Stomach (tissue), 9 donors: ENCODE measurements around the gene KIRREL2. TPM values are rescaled to one million over a fixed set of nuclear protein-coding genes. Genes with fewer than 3 reads are reported as not detected.

ENCODE experiments used
- DNase-seq, 2 donors: peaks; one replicate each; pipeline versions ENCODE4 v3.0.0 to v3.0.0-alpha.2; 2013 to 2019
- H3K27ac ChIP-seq, 5 donors: fragments of 200-600 bp in 4 of 5; sonication (generic) in 4 of 5; one replicate each; pipeline ENCODE4 v1.5.1; 2013 to 2019; ENCODE audit warnings: mild to moderate bottlenecking in 1 of 5, moderate library complexity in 1 of 5
- H3K27me3 ChIP-seq, 3 donors: fragments of 200-600 bp; sonication (generic); one replicate each; pipeline ENCODE4 v1.5.1; 2017 to 2019; ENCODE audit warnings: mixed run types in 1 of 3
- H3K36me3 ChIP-seq, 4 donors: fragments of 200-600 bp; sonication (generic); 1 replicate in 3 of 4; 2 replicates in 1 of 4; pipeline ENCODE4 v1.5.1; 2016 to 2019
- H3K4me1 ChIP-seq, 4 donors: fragments of 200-600 bp; sonication (generic); one replicate each; pipeline ENCODE4 v1.5.1; 2016 to 2019
- H3K4me3 ChIP-seq, 4 donors: fragments of 200-600 bp; sonication (generic) in 3 of 4; one replicate each; pipeline ENCODE4 v1.5.1; 2016 to 2019; ENCODE audit warnings: mild to moderate bottlenecking in 1 of 4
- H3K9me3 ChIP-seq, 4 donors: fragments of 200-600 bp; sonication (generic); one replicate each; pipeline ENCODE4 v1.5.1; 2016 to 2019
- CTCF ChIP-seq, 7 experiments: fragments of 450-650 bp in 4 of 7; fragments of 200-600 bp in 3 of 7; sonication (generic) in 3 of 7; IDR thresholded peaks; one replicate each; pipeline ENCODE4 v1.5.1; 2016 to 2019; ENCODE audit warnings: antibody characterized with exemption in 7 of 7, control low read depth in 2 of 7, mild to moderate bottlenecking in 1 of 7
- EP300 ChIP-seq: sonication (generic); formaldehyde crosslinking; IDR thresholded peaks from one replicate; pipeline ENCODE4 v1.6.1; 2017; ENCODE audit warnings: antibody characterized with exemption
- POLR2A ChIP-seq, 4 donors: fragments of 450-650 bp; IDR thresholded peaks; one replicate each; pipeline ENCODE4 v1.6.1; 2016; ENCODE audit warnings: antibody characterized with exemption in 4 of 4, control low read depth in 2 of 4, mild to moderate bottlenecking in 1 of 4, moderate library complexity in 1 of 4
- POLR2AphosphoS5 ChIP-seq, 3 donors: sonication (generic); formaldehyde crosslinking; IDR thresholded peaks; one replicate each; pipeline ENCODE4 v1.6.1; 2016; ENCODE audit warnings: antibody characterized with exemption in 3 of 3
- WGBS, 5 donors: extraction: QIAGEN DNeasy Blood & Tissue Kit in 3 of 5; methylation state at CpG; one replicate each; pipeline versions ENCODE4 v1.1.5 to v1.1.7; 2013 to 2018; 5-methylcytosine and 5-hydroxymethylcytosine counted together
- intact Hi-C: fragments of 100-400 bp; cut with DNase I; formaldehyde crosslinking; loops from one replicate; pipeline ENCODE4 v1.15.1; 2023; ENCODE audit warnings: low total_unique reads
- polyA plus RNA-seq, 3 donors: library from polyadenylated mRNA; stranded (reverse); fragments of 200-250 nt; gene quantifications; one replicate each; pipeline ENCODE4 v1.2.3, GENCODE V29; 2013
- small RNA-seq, 4 donors: library from RNA; depleted of rRNA; stranded (forward); fragments of <200 nt; gene quantifications; one replicate each; pipeline ENCODE3, GENCODE V24; 2016
- total RNA-seq, 5 donors: library from RNA; depleted of rRNA; stranded (reverse); fragments of >200 nt; gene quantifications; one replicate each; pipeline versions ENCODE4 v1.1.0 to v1.2.3, GENCODE V29; 2014 to 2016
- donor health status: healthy with polysubstance abuse.
- donor health status: Bipolar disorder and iron deficiency.
- donor health status: healthy.

The KIRREL2 gene
- total and polyA plus RNA-seq, 8 donors = 0.43 to 0.73 (median 0.61) TPM; not detected in 4

- WGBS, 5 donors = 32 to 48% (median 41%) methylated on average over 5 of the region's 5 CpGs
- Histone ChIP-seq H3K4me1 (peaks cover 3 to 26% (median 10%) of the 10 kb centered on the region in 4 donors), H3K36me3 (no peaks in the 10 kb centered on the region), H3K27ac (peak overlapping the region in 2 of 5 donors; percentile 20 to 27), H3K4me3 (no peak overlapping the region), H3K9me3 (no peaks in the 10 kb centered on the region), H3K27me3 (no peaks in the 10 kb centered on the region)
- DNase-seq = peak in 1 of 2 donors; percentile 83
- intact Hi-C loops = no loop called here
- TF ChIP-seq CTCF (IDR thresholded peaks at IDR 0.05) (no peak), POLR2A (IDR thresholded peaks at IDR 0.05) (no peak), POLR2AphosphoS5 (IDR thresholded peaks at IDR 0.05) (no peak), EP300 (no peak)
These were observed 55.1 kb downstream of the KIRREL2 start for GRCh38 chr19:35911790-35912189.

GRCh38 chr19:35913589-35913988, 56.9 kb downstream of the KIRREL2 start:
- intact Hi-C loops = no loop called here
- peaks cover 0 to 19% (median 3%) of the 10 kb centered on the region in 4 donors for H3K4me1 ChIP-seq
- H3K4me3 ChIP-seq = no peak overlapping the region
- H3K27me3 ChIP-seq = no peaks in the 10 kb centered on the region
- 46 to 63% (median 49%) methylated on average over 7 of the region's 7 CpGs for WGBS, 5 donors
- no peak for DNase-seq
- H3K27ac ChIP-seq = no peak overlapping the region
- TF ChIP-seq POLR2A (IDR thresholded peaks at IDR 0.05) = no peak
- TF ChIP-seq CTCF (IDR thresholded peaks at IDR 0.05) = no peak
- no peak for TF ChIP-seq EP300
- TF ChIP-seq POLR2AphosphoS5 (IDR thresholded peaks at IDR 0.05) = no peak
- no peaks in the 10 kb centered on the region for H3K9me3 ChIP-seq
- H3K36me3 ChIP-seq = no peaks in the 10 kb centered on the region

GRCh38 chr19:35915443-35915842, 58.7 kb downstream of the KIRREL2 start:
- Histone ChIP-seq H3K9me3 (no peaks in the 10 kb centered on the region), H3K36me3 (no peaks in the 10 kb centered on the region), H3K4me3 (no peak overlapping the region), H3K27ac (no peak overlapping the region), H3K27me3 (no peaks in the 10 kb centered on the region), H3K4me1 (peaks cover 0 to 19% (median 3%) of the 10 kb centered on the region in 4 donors)
- no peak for DNase-seq
- intact Hi-C loops = loop anchor here (5.0 kb wide), 1 partner anchor 238 kb away; no protein-coding TSS in a partner anchor
- TF ChIP-seq EP300 = no peak
- TF ChIP-seq POLR2AphosphoS5 (IDR thresholded peaks at IDR 0.05) = no peak
- TF ChIP-seq CTCF (IDR thresholded peaks at IDR 0.05) = no peak
- TF ChIP-seq POLR2A (IDR thresholded peaks at IDR 0.05) = no peak
- 51 to 67% (median 62%) methylated on average over 3 of the region's 3 CpGs for WGBS, 5 donors

Small RNA genes lying within 50 kb of the gene (small RNA-seq; reads per million reads assigned to genes)
- gene RN7SL402P = 0 reads per million in 4 donors

Other genes starting within 250 kb of the KIRREL2 start
- gene HAUS5, start 244.2 kb upstream of the KIRREL2 start, total RNA-seq = 10 to 100 TPM in 1 of 5 donors, 1 to 10 TPM in 4; 4.1 to 23.2 (median 4.9) TPM
- 10 to 100 TPM in 1 of 3 donors, 1 to 10 TPM in 2; 4.4 to 17.0 (median 5.6) TPM for gene HAUS5, start 244.2 kb upstream of the KIRREL2 start, polyA plus RNA-seq
- 100 to 1,000 TPM in 1 of 5 donors, 10 to 100 TPM in 4; 26.6 to 133 (median 46.9) TPM for gene RBM42, start 227.9 kb upstream of the KIRREL2 start, total RNA-seq
- gene RBM42, start 227.9 kb upstream of the KIRREL2 start, polyA plus RNA-seq = 10 to 100 TPM; 56.5 to 60.8 (median 58.6) TPM
- 10 to 100 TPM in 1 of 5 donors, under 1 TPM in 1, not detected in 3; 0.55 to 11.7 TPM for gene ETV2, start 215.2 kb upstream of the KIRREL2 start, total RNA-seq
- 1 to 10 TPM; 4.5 to 6.3 (median 6.1) TPM for gene ETV2, start 215.2 kb upstream of the KIRREL2 start, polyA plus RNA-seq
- 100 to 1,000 TPM; 198 to 680 (median 373) TPM for gene COX6B1, start 208.6 kb upstream of the KIRREL2 start, total RNA-seq
- gene COX6B1, start 208.6 kb upstream of the KIRREL2 start, polyA plus RNA-seq = 1,000 to 10,000 TPM; 1,105 to 1,293 (median 1,217) TPM
- not detected for gene UPK1A, start 190.4 kb upstream of the KIRREL2 start, total RNA-seq
- gene UPK1A, start 190.4 kb upstream of the KIRREL2 start, polyA plus RNA-seq = under 1 TPM in 1 of 3 donors, not detected in 2; 0.08 TPM
- gene ZBTB32, start 152.4 kb upstream of the KIRREL2 start, total RNA-seq = 1 to 10 TPM in 1 of 5 donors, not detected in 4; 8.2 TPM
- gene ZBTB32, start 152.4 kb upstream of the KIRREL2 start, polyA plus RNA-seq = under 1 TPM in 2 of 3 donors, not detected in 1; 0.43 to 0.46 TPM
- gene KMT2B, start 138.9 kb upstream of the KIRREL2 start, total RNA-seq = 10 to 100 TPM in 4 of 5 donors, 1 to 10 TPM in 1; 8.3 to 92.4 (median 24.9) TPM
- 10 to 100 TPM; 13.9 to 22.6 (median 15.1) TPM for gene KMT2B, start 138.9 kb upstream of the KIRREL2 start, polyA plus RNA-seq
- gene IGFLR1, start 114.5 kb upstream of the KIRREL2 start, total RNA-seq = 10 to 100 TPM in 2 of 5 donors, 1 to 10 TPM in 3; 3.6 to 36.8 (median 9.0) TPM
- 10 to 100 TPM in 1 of 3 donors, 1 to 10 TPM in 2; 6.4 to 15.6 (median 9.8) TPM for gene IGFLR1, start 114.5 kb upstream of the KIRREL2 start, polyA plus RNA-seq
- 10 to 100 TPM; 11.4 to 98.0 (median 57.1) TPM for gene U2AF1L4, start 111.5 kb upstream of the KIRREL2 start, total RNA-seq
- gene U2AF1L4, start 111.5 kb upstream of the KIRREL2 start, polyA plus RNA-seq = 10 to 100 TPM; 27.6 to 53.0 (median 44.8) TPM
- 10 to 100 TPM in 3 of 5 donors, 1 to 10 TPM in 1, not detected in 1; 9.3 to 58.0 (median 32.2) TPM for gene PSENEN, start 111.3 kb upstream of the KIRREL2 start, total RNA-seq
- 100 to 1,000 TPM in 1 of 3 donors, 10 to 100 TPM in 2; 49.2 to 101 (median 51.0) TPM for gene PSENEN, start 111.3 kb upstream of the KIRREL2 start, polyA plus RNA-seq
- 10 to 100 TPM in 3 of 5 donors, 1 to 10 TPM in 2; 2.3 to 26.5 (median 17.9) TPM for gene LIN37, start 108.3 kb upstream of the KIRREL2 start, total RNA-seq
- 10 to 100 TPM; 21.5 to 44.9 (median 29.2) TPM for gene LIN37, start 108.3 kb upstream of the KIRREL2 start, polyA plus RNA-seq
- gene HSPB6, start 99.9 kb upstream of the KIRREL2 start, total RNA-seq = 100 to 1,000 TPM in 3 of 5 donors, 10 to 100 TPM in 2; 25.0 to 492 (median 209) TPM
- gene HSPB6, start 99.9 kb upstream of the KIRREL2 start, polyA plus RNA-seq = 10 to 100 TPM; 45.0 to 84.9 (median 71.5) TPM
- gene PROSER3, start 98.7 kb upstream of the KIRREL2 start, total RNA-seq = 10 to 100 TPM in 4 of 5 donors, 1 to 10 TPM in 1; 5.9 to 61.3 (median 36.5) TPM
- gene PROSER3, start 98.7 kb upstream of the KIRREL2 start, polyA plus RNA-seq = 1 to 10 TPM; 3.6 to 6.7 (median 4.5) TPM
- 10 to 100 TPM in 4 of 5 donors, 1 to 10 TPM in 1; 5.1 to 73.6 (median 25.4) TPM for gene ARHGAP33, start 81.3 kb upstream of the KIRREL2 start, total RNA-seq
- gene ARHGAP33, start 81.3 kb upstream of the KIRREL2 start, polyA plus RNA-seq = 1 to 10 TPM; 1.4 to 8.0 (median 6.9) TPM
- not detected for gene PRODH2, start 44.1 kb upstream of the KIRREL2 start, total RNA-seq
- under 1 TPM in 1 of 3 donors, not detected in 2; 0.23 TPM for gene PRODH2, start 44.1 kb upstream of the KIRREL2 start, polyA plus RNA-seq
- 10 to 100 TPM in 1 of 5 donors, 1 to 10 TPM in 1, under 1 TPM in 1, not detected in 2; 0.37 to 17.9 (median 5.4) TPM for gene NPHS1, start 4.4 kb upstream of the KIRREL2 start, total RNA-seq
- under 1 TPM; 0.10 to 0.61 (median 0.25) TPM for gene NPHS1, start 4.4 kb upstream of the KIRREL2 start, polyA plus RNA-seq
- gene APLP1, start 11.7 kb downstream of the KIRREL2 start, total RNA-seq = 10 to 100 TPM in 4 of 5 donors, 1 to 10 TPM in 1; 5.3 to 76.5 (median 18.8) TPM
- 10 to 100 TPM; 12.5 to 31.3 (median 18.1) TPM for gene APLP1, start 11.7 kb downstream of the KIRREL2 start, polyA plus RNA-seq
- gene NFKBID, start 43.6 kb downstream of the KIRREL2 start, total RNA-seq = 10 to 100 TPM in 3 of 5 donors, 1 to 10 TPM in 1, not detected in 1; 6.6 to 42.0 (median 17.6) TPM
- gene NFKBID, start 43.6 kb downstream of the KIRREL2 start, polyA plus RNA-seq = 1 to 10 TPM; 2.4 to 7.1 (median 3.3) TPM
- gene HCST, start 45.6 kb downstream of the KIRREL2 start, total RNA-seq = 10 to 100 TPM in 1 of 5 donors, 1 to 10 TPM in 1, not detected in 3; 5.0 to 12.5 TPM
- 10 to 100 TPM in 1 of 3 donors, 1 to 10 TPM in 2; 8.2 to 11.3 (median 9.2) TPM for gene HCST, start 45.6 kb downstream of the KIRREL2 start, polyA plus RNA-seq
- gene TYROBP, start 51.4 kb downstream of the KIRREL2 start, total RNA-seq = 10 to 100 TPM in 2 of 5 donors, 1 to 10 TPM in 1, not detected in 2; 9.4 to 72.3 (median 14.1) TPM
- gene TYROBP, start 51.4 kb downstream of the KIRREL2 start, polyA plus RNA-seq = 100 to 1,000 TPM in 1 of 3 donors, 10 to 100 TPM in 2; 38.4 to 106 (median 87.2) TPM
- gene LRFN3, start 79.5 kb downstream of the KIRREL2 start, total RNA-seq = 10 to 100 TPM in 2 of 5 donors, 1 to 10 TPM in 2, under 1 TPM in 1; 0.73 to 48.1 (median 4.0) TPM
- 1 to 10 TPM; 2.0 to 6.7 (median 2.6) TPM for gene LRFN3, start 79.5 kb downstream of the KIRREL2 start, polyA plus RNA-seq
- gene SDHAF1, start 138.3 kb downstream of the KIRREL2 start, total RNA-seq = 10 to 100 TPM in 3 of 5 donors, 1 to 10 TPM in 1, not detected in 1; 8.0 to 38.1 (median 21.1) TPM
- gene SDHAF1, start 138.3 kb downstream of the KIRREL2 start, polyA plus RNA-seq = 10 to 100 TPM; 19.2 to 31.2 (median 28.3) TPM
- gene SYNE4, start 151.9 kb downstream of the KIRREL2 start, total RNA-seq = 10 to 100 TPM in 1 of 5 donors, 1 to 10 TPM in 3, not detected in 1; 1.3 to 11.2 (median 5.4) TPM
- 1 to 10 TPM; 3.5 to 5.8 (median 4.6) TPM for gene SYNE4, start 151.9 kb downstream of the KIRREL2 start, polyA plus RNA-seq
- gene ALKBH6, start 157.3 kb downstream of the KIRREL2 start, total RNA-seq = 100 to 1,000 TPM in 2 of 5 donors, 10 to 100 TPM in 1, 1 to 10 TPM in 2; 8.8 to 187 (median 44.2) TPM
- 10 to 100 TPM in 2 of 3 donors, 1 to 10 TPM in 1; 9.8 to 25.8 (median 13.7) TPM for gene ALKBH6, start 157.3 kb downstream of the KIRREL2 start, polyA plus RNA-seq
- 10 to 100 TPM in 1 of 5 donors, 1 to 10 TPM in 4; 1.8 to 17.1 (median 7.5) TPM for gene CLIP3, start 176.0 kb downstream of the KIRREL2 start, total RNA-seq
- gene CLIP3, start 176.0 kb downstream of the KIRREL2 start, polyA plus RNA-seq = 1 to 10 TPM; 4.5 to 8.3 (median 5.5) TPM
- gene THAP8, start 197.4 kb downstream of the KIRREL2 start, total RNA-seq = 10 to 100 TPM in 1 of 5 donors, 1 to 10 TPM in 1, under 1 TPM in 2, not detected in 1; 0.29 to 12.8 (median 5.1) TPM
- 1 to 10 TPM; 4.4 to 4.7 (median 4.7) TPM for gene THAP8, start 197.4 kb downstream of the KIRREL2 start, polyA plus RNA-seq
- gene WDR62, start 198.0 kb downstream of the KIRREL2 start, total RNA-seq = 10 to 100 TPM in 1 of 5 donors, 1 to 10 TPM in 3, under 1 TPM in 1; 0.29 to 15.2 (median 2.7) TPM
- 1 to 10 TPM in 2 of 3 donors, under 1 TPM in 1; 0.31 to 1.3 (median 1.2) TPM for gene WDR62, start 198.0 kb downstream of the KIRREL2 start, polyA plus RNA-seq